Ovary (tissue), 9 donors: ENCODE results near the gene DACH1. TPM values are rescaled to one million over a fixed set of nuclear protein-coding genes. Genes with fewer than 3 reads are reported as not detected.

ENCODE experiments used
- DNase-seq, 5 donors: peaks; one replicate each; pipeline ENCODE4 v3.0.0-alpha.2; 2019 to 2020
- H3K27ac ChIP-seq, 2 donors: fragments of 200-600 bp; one replicate each; pipeline versions ENCODE4 v1.5.1 to v1.8.0; 2019 to 2022
- H3K27me3 ChIP-seq: fragments of 200-600 bp; one replicate; pipeline ENCODE4 v1.8.0; 2022
- H3K36me3 ChIP-seq: fragments of 200-600 bp; sonication (generic); one replicate; pipeline ENCODE4 v1.5.1; 2019
- H3K4me1 ChIP-seq: one replicate; pipeline ENCODE4 v1.8.1; 2013; ENCODE audit warnings: mild to moderate bottlenecking, moderate library complexity; ENCODE audit not compliant: insufficient read depth
- H3K4me3 ChIP-seq: fragments of 200-600 bp; sonication (generic); one replicate; pipeline ENCODE4 v1.5.1; 2017
- H3K9me3 ChIP-seq, 2 donors: fragments of 200-600 bp in 1 of 2; sonication (generic) in 1 of 2; one replicate each; pipeline versions ENCODE4 v1.5.1 to v1.8.1; 2013 to 2019; ENCODE audit warnings: mild to moderate bottlenecking in 1 of 2, moderate library complexity in 1 of 2
- EP300 ChIP-seq: sonication (generic); formaldehyde crosslinking; IDR thresholded peaks from one replicate; pipeline ENCODE4 v1.6.1; 2017; ENCODE audit warnings: antibody characterized with exemption
- POLR2A ChIP-seq: fragments of 450-650 bp; IDR thresholded peaks from one replicate; pipeline ENCODE4 v1.6.1; 2017; ENCODE audit warnings: antibody characterized with exemption, mild to moderate bottlenecking, moderate library complexity
- WGBS, 3 donors: extraction: QIAGEN DNeasy Blood & Tissue Kit in 1 of 3; methylation state at CpG; one replicate each; pipeline versions ENCODE4 v1.1.5 to v1.1.7; 2013 to 2017; 5-methylcytosine and 5-hydroxymethylcytosine counted together
- intact Hi-C, 4 donors: fragments of 100-400 bp; cut with DNase I; formaldehyde crosslinking; loops; one replicate each; pipeline versions ENCODE4 v1.11.0 to v1.15.1; 2022 to 2023
- polyA plus RNA-seq, 2 donors: library from polyadenylated mRNA; stranded (reverse); fragments of 200-250 nt in 1 of 2; fragments of 350-450 nt in 1 of 2; fragmentation: Illumina TruSeq in 1 of 2; extraction: RNeasy Lipid Tissue Mini Kit (QIAGEN cat#74804) in 1 of 2; gene quantifications; one replicate each; pipeline ENCODE4 v1.2.3, GENCODE V29; 2013 to 2014
- total RNA-seq, 7 donors: library from RNA; depleted of rRNA in 2 of 7; stranded (reverse); fragments of >200 nt in 2 of 7; fragmentation: NEBNext Ultra II Directional in 3 of 7; extraction: Animal tissue kit (Norgen Biotek cat#: 25700) in 3 of 7; gene quantifications; one replicate each; pipeline versions ENCODE4 v1.1.0 to v1.2.4, GENCODE V29; 2016 to 2023
- TF ChIP-seq, protein P1 (sequence below), 3 donors: fragments of 450-650 bp in 2 of 3; fragments of 200-600 bp in 1 of 3; IDR thresholded peaks; one replicate each; pipeline versions ENCODE4 v1.5.1 to v1.8.0; 2016 to 2022; ENCODE audit warnings: antibody characterized with exemption in 3 of 3, mild to moderate bottlenecking in 1 of 3
- donor health status: DM: no; HTN: no; CAD: no; lungs with moderate emphysema.
- donor health status: DM: no; HTN: no; CAD: no.
- donor health status: Bipolar disorder and iron deficiency.
- donor health status: DM: yes; HTN: yes; CAD: no.
- donor health status: DM: no; HTN: no; CAD: no.
- donor health status: DM: yes; HTN: yes; CAD: no.

Gene DACH1
- total and polyA plus RNA-seq, 9 donors = 0.91 to 3.2 (median 1.7) TPM

DNA sequence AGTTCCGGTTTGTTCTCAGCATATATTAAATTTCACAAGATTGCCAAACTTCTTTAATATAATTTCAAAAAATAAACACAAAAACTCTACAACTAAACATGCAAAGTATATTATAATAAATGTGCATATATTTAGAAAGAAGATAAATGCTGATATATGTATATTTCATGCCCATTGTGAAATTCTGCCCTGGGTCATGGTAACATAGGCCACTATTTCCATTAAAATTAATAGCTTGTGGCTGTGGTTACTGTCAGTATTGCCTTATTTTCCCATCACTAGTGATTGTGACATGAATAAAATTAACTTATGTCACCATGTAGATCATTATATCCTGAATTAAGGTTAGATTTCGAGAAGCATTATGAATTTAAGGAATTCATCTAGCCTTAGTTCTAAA is 410.9 kb downstream of the DACH1 start:
- Histone ChIP-seq H3K27ac (no peak overlapping the region), H3K9me3 (no peaks in the 10 kb centered on the region), H3K27me3 (no peaks in the 10 kb centered on the region), H3K4me3 (no peak overlapping the region), H3K36me3 (no peaks in the 10 kb centered on the region), H3K4me1 (no peaks in the 10 kb centered on the region)
- TF ChIP-seq POLR2A (no peak), EP300 (no peak)
- TF ChIP-seq, protein P1, sequence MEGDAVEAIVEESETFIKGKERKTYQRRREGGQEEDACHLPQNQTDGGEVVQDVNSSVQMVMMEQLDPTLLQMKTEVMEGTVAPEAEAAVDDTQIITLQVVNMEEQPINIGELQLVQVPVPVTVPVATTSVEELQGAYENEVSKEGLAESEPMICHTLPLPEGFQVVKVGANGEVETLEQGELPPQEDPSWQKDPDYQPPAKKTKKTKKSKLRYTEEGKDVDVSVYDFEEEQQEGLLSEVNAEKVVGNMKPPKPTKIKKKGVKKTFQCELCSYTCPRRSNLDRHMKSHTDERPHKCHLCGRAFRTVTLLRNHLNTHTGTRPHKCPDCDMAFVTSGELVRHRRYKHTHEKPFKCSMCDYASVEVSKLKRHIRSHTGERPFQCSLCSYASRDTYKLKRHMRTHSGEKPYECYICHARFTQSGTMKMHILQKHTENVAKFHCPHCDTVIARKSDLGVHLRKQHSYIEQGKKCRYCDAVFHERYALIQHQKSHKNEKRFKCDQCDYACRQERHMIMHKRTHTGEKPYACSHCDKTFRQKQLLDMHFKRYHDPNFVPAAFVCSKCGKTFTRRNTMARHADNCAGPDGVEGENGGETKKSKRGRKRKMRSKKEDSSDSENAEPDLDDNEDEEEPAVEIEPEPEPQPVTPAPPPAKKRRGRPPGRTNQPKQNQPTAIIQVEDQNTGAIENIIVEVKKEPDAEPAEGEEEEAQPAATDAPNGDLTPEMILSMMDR (IDR thresholded peaks at IDR 0.05) = no peak
- no peak for DNase-seq
- intact Hi-C loops = no loop called here
- 80 to 88% (median 84%) methylated on average over 2 of the region's 2 CpGs for WGBS, 3 donors

DNA sequence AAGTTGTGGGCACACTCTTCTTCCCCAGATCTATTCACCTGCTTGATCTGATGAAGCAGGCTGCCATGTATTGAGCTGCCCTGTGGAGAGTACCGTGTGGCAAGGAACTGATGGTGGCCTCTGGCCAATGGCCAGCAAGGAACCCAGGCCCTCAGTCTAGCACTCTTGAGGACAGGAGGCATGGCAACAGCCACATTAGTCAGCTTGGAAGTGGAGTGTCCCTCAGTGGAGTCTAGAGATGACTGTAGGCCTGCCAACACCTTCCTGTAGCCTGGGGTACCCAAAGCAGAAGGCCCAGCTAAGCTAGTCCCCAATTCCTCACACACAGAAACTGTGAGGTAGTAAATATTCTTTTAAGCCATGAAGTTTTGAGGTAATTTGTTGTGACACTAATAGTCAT is 412.5 kb downstream of the DACH1 start:
- no peak for TF ChIP-seq POLR2A
- TF ChIP-seq, protein P1 (IDR thresholded peaks at IDR 0.05) = no peak
- no peak for TF ChIP-seq EP300
- DNase-seq = no peak
- 94 to 100% (median 94%) methylated on average over 1 of the region's 1 CpG for WGBS, 3 donors

DNA sequence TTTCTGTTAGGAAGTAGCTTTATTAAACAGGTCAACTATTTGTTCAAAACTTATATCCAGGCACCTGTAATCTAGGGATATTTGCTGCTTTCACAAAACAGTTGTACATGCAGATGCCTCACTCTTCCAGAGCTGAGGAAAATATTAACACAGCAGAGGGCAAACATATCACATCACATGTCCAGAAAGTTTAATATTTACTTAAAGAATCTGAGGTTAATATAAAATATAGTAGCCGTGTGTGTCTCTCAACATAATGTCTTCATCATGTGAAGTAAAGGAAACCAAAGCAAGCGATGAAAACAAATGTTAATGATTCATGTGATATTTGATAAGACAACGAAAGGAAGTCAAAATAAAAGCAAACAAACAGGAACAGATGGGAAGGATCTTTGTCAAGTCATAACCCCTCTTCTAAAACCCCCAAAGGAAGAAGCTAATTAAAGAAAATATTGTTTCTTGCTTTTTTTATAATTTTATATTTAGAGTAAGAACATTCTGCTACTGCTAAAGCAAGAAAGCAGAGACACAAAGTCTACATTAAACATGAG is 418.8 kb downstream of the DACH1 start:
- no peak for DNase-seq
- H3K36me3 ChIP-seq = no peaks in the 10 kb centered on the region
- H3K4me3 ChIP-seq = no peak overlapping the region
- H3K27me3 ChIP-seq = no peaks in the 10 kb centered on the region
- intact Hi-C loops = no loop called here
- no peaks in the 10 kb centered on the region for H3K9me3 ChIP-seq
- no peaks in the 10 kb centered on the region for H3K4me1 ChIP-seq
- TF ChIP-seq POLR2A (no peak), EP300 (no peak)
- TF ChIP-seq, protein P1 (IDR thresholded peaks at IDR 0.05) = no peak
- 13 to 27% (median 24%) methylated on average over 3 of the region's 3 CpGs for WGBS, 3 donors
- H3K27ac ChIP-seq = no peak overlapping the region

More for the DNA sequence above, 412.5 kb downstream of the DACH1 start:
- Histone ChIP-seq H3K27me3 (no peaks in the 10 kb centered on the region), H3K27ac (no peak overlapping the region), H3K4me1 (no peaks in the 10 kb centered on the region), H3K9me3 (no peaks in the 10 kb centered on the region), H3K36me3 (no peaks in the 10 kb centered on the region), H3K4me3 (no peak overlapping the region)
- intact Hi-C loops = no loop called here

DNA sequence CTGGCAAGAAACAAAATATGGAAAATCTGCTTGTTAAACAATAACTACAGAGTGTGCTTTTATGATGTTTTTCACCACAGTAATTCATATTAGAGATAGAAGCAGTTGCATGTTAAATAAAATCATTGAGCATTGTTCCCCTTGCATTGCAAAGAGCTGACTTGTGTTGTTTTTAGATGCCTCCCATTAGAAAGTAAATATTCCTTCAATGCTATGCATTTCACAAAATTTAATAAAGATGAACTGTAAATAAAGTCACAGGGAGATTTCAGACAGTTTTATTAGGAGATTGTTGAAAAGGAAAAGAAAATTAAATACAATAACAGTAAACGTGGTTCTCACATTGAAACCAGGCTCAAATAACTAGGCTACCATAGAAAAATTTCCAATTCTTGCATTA is 429.3 kb downstream of the DACH1 start:
- Histone ChIP-seq H3K27ac (no peak overlapping the region), H3K9me3 (peaks cover 0 to 3% of the 10 kb centered on the region in 2 donors), H3K27me3 (no peaks in the 10 kb centered on the region), H3K4me3 (no peak overlapping the region), H3K4me1 (no peaks in the 10 kb centered on the region), H3K36me3 (no peaks in the 10 kb centered on the region)
- DNase-seq = no peak
- WGBS, 3 donors = 56 to 73% (median 69%) methylated on average over 1 of the region's 1 CpG
- TF ChIP-seq, protein P1 (IDR thresholded peaks at IDR 0.05) = no peak
- TF ChIP-seq EP300 (no peak), POLR2A (no peak)
- intact Hi-C loops = no loop called here
